T47D (cell line): ENCODE measurements around the gene SH3BP5L.
"Not testable (repeated sequence)": the region's sequence is repeated elsewhere in the genome, so short reads cannot be mapped to it uniquely, and the experiment has no call there.

Source experiments
- DNase-seq, 2 experiments: peaks; one replicate each; pipeline versions ENCODE4 v3.0.0 to v3.0.0-alpha.2; 2011 to 2012; ENCODE audit warnings: low read depth in 1 of 2, low spot score in 1 of 2
- JUND ChIP-seq: IDR thresholded peaks from 2 replicates; pipeline ENCODE4 v1.6.1; 2012; ENCODE audit warnings: low read depth
- in situ Hi-C: cut with HindIII; loops from 2 replicates; pipeline ENCODE4 v1.10.0; 2016; ENCODE audit warnings: low sequenced_read_pairs, low pct_unique_long_range_greater_than_20kb

SH3BP5L gene

DNA sequence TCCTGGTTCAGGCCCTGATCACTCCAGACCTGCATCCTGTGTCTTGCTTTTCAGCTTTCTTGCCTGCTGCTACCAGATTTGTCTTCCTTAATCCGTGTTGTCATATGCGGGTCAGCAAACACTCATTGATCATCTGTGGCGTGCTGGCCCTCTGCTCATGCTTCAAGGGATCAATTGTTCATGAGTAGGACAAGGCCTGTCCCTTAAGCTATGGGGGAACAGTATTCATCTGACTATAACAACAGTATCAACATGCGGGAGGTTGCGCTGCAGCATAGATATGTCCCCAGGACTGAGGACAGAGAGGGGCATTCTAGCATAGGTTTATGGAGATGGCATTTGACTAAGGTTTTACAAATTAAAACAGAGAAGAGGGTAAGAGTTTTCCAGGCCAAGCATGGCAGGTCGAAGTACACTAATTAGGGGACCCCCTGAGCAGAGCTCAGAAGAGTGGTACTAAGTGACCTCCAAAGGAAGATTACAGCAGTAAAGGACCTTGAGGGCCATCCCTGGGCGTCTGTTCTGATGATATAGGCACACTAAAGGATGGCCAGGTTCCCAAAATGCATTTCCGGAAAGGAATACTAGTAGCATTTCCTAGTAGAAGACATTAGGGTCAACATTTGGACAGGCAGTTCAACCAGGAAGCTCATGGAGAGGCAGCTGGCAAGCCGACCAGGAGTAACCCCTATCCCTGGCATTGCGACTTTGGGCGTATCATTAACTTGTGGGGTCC, 11.5 kb upstream of the SH3BP5L start:
- in situ Hi-C loops = no loop called here
- TF ChIP-seq JUND = no peak
- no peak for DNase-seq

DNA sequence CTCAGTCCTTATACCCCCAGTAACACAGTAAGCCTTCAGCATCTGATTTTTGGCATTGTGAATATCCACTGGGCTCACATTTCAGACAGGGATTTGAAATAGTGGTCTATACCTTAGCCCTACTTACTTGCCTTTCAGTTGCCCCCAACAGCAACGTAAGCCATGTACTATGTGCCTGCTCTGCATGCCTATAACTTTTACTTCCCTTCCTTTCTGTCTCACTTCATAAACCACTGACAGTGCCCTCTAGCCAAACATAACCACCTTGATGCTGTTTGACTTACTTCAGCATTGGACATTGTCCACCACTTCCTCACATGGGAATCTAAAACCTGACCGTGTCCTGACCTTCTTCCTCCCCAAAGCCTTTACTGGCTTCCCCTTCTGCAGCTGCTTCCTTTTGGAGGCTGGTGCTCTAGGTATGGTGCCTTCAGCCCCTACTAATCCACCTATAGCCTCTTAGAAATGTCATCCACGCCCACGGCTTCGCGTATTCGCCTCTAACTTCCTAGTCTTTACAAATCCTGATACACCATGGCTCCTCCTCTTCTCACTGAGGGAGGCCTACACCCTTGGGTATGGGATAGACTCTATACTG, 8.7 kb upstream of the SH3BP5L start:
- no peak for DNase-seq
- no peak for TF ChIP-seq JUND
- in situ Hi-C loops = no loop called here

DNA sequence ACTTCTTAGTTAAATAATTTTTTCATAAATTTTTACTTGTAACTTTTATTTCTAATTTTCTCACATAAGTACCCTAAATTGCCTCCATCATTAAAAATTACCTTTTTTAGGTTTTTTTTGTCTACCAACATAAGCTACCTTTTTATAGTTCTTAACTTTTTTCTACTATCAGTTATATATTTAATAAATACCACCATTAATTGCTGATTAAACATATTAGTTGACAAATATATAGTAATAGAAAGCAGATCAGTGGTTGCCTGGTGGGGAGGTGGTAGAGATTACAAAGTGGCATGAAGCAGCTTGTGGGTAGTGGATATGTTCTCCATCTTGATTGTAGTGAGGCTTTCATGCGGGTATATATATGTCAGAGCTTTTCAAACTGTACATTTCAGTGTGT, 6.1 kb upstream of the SH3BP5L start:
- in situ Hi-C loops = no loop called here
- no peak for DNase-seq
- no peak for TF ChIP-seq JUND

DNA sequence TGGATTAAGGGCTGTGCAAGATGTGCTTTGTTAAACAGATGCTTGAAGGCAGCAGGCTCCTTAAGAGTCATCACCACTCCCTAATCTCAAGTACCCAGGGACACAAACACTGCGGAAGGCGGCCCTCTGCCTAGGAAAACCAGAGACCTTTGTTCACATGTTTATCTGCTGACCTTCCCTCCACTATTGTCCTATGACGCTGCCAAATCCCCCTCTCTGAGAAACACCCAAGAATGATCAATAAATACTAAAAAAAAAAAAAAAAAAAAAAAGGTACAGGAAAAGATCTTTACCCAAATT, 5.0 kb upstream of the SH3BP5L start:
- DNase-seq, in situ Hi-C loops: not testable (repeated sequence)

DNA sequence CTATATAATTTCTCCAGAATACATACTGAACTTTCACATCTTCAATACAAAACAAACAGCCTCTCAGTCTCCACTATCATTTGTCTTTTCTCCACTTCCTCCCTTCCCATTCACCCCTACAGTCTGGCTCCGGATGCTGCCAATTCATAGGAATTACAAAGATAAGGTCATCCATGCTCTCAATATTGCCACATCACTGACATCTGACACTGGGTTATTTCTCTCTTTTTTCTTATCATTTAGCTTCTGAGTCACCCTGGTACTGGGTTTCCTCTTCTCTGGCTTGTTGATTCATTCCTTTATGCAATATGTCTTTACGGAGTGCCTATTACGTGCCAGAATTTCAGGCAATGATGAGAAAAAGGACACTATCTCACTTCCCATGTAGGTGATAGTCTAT, 3.1 kb upstream of the SH3BP5L start:
- in situ Hi-C loops = no loop called here
- no peak for DNase-seq

DNA sequence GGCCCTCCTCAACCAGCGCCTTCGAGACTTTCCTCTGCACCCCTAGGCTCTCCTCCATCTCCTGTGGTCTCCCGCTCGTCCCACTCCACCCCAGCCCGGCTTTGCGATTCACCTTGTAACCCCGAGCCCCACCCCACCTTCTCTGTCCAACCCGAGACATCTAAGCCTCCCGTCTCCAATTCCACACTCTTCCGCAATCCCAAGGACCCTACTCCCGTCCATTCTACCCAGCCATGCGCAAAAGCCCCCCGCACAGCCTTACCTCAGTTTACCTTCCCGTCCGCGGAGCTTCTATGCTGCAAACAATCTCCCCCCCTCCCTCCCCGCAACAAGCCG, 174 bp downstream of the SH3BP5L start:
- in situ Hi-C loops = no loop called here
- DNase-seq = no peak
- no peak for TF ChIP-seq JUND

More for the DNA sequence above, 3.1 kb upstream of the SH3BP5L start:
- TF ChIP-seq JUND = no peak

DNA sequence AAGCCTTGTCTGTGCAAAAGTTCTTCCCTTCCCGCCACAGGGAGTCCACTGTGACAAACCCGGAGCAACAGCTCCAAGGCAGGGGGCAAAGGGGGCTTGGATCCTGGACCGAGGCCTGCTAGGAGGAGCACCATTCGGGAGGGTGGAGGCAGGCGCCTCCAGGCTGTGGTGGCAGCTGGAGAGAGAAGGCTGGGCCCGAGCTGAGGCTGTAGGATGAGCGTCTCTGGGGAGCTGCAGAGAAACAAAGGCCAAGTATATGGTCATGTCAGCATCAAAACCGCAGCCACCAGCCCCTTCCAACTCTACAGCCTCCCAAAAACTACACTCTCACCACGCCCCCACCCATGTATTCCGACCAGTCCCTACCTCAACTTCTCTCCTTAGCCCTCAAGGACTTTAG, 579 bp downstream of the SH3BP5L start:
- DNase-seq = no peak
- in situ Hi-C loops = no loop called here
- TF ChIP-seq JUND = no peak

DNA sequence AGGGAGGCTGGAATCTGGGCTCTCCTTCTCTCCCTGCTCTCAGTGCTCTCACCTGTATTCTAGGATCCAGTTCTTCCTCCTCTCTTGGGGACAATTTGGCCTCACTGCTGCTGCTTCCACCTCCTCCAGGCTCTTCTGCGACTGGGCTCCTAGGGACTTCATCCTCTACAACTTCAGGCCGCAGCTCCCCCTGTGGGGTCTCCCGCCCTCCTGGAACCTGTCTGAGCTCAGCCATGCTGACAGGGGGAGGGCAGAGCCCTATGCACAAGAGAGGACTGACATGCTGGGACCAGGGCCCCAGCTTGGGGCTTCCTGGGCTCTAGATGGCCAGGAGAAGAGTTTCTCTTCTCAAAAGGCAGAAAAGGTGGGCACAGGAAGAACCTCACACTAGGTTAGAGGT, 1.0 kb downstream of the SH3BP5L start:
- TF ChIP-seq JUND = no peak
- in situ Hi-C loops = no loop called here
- DNase-seq = no peak

DNA sequence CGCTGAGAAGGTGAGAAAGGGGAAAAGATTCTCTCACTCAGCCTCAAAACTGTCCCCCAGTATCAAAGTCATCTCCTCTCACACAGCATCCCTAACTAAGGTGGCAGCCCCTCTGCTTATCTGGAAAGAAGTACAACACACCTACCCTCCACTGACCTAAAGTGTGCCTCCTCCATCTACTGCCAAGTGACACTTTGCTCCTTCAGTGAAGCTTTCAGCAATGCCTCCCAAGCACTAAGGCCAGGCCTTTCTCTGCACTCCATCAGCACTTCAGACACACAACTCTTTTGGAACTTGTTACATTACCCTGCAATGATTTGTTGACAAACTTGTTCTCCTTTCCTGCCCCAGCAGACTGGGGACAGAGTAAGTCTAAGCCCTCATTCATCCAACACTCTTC, 1.4 kb downstream of the SH3BP5L start:
- no peak for TF ChIP-seq JUND
- in situ Hi-C loops = no loop called here
- DNase-seq = no peak

DNA sequence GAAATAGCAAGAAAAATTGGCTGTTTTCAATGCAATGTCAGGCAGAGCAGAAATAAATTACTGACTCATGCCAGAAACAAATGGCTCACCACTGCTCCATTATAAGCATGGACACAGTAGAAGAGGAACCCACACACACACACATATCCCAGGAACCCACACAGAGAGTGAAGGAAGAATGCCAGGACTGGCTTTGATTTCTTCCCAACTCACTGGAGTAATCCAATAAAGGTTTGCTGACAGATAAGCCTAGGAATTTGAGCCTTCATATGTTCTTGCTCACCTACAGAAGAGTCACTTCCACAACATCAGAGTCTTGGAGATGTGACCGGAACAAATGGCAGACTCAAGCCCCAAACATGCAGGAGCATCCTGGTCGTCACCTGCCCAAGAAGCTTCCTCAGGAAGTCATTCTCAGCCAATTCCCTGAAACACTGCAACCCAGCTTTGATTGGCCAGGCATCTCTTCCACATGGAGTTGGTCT, 2.2 kb downstream of the SH3BP5L start:
- TF ChIP-seq JUND = no peak
- no peak for DNase-seq
- in situ Hi-C loops = no loop called here

DNA sequence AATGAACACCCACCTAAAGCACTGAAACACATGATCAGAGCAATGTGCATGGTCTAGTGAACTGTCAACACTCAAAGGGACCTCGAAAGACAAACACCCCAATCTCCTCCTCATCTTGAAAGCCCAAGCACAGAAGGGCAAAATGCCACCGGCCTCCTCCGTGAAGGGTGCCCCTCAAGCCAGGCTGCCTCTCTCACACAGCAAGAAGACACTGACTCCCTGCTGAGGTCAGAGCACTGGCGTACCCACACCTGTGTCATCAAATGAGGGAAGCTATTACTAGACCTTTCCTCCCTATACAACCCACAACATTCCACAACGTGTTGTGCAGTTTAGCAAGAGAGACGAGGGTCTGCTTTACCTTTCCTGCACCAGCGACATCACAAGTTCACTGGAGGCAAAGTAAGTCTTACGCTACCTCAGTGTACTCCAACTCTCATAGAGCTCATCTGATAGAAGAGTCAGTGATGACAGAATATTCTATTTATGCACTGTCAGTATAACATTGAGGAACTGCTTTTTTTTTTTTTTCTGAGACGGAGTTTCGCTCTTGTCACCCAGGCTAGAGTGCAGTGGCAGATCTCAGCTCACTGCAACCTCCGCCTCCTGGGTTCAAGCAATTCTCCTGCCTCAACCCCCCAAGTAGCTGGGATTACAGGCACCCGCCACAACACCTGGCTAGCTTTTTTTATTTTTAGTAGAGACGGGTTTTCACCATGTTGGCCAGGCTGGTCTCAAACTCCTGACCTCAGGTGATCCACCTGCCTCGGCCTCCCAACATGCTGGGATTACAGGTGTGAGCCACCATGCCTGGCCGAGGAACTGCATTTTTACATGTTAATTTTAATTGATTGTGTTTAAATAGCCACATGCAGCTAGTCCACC, 3.3 kb downstream of the SH3BP5L start:
- in situ Hi-C loops = no loop called here
- TF ChIP-seq JUND = no peak

DNA sequence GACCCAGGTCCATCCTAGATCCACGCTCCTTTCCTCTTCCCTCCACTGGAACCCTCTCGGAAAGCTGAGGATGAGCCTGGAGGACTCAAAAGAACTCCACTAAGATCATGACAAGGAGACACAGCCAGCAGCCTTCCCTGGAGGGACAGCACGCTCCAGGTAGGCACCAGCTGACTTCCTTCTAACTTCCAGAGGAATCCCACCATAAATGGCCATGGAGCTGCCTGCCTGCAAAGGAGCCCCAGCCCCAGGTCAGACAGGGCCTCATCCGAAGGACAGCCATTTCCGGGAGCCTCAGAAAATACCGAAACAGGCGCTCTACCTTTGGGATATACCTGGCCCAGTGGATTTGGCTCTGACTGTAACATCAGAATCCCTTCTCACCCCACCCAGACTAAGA, 4.1 kb downstream of the SH3BP5L start:
- DNase-seq = no peak
- in situ Hi-C loops = no loop called here
- TF ChIP-seq JUND = no peak

More for the DNA sequence above, 3.3 kb downstream of the SH3BP5L start:
- no peak for DNase-seq

DNA sequence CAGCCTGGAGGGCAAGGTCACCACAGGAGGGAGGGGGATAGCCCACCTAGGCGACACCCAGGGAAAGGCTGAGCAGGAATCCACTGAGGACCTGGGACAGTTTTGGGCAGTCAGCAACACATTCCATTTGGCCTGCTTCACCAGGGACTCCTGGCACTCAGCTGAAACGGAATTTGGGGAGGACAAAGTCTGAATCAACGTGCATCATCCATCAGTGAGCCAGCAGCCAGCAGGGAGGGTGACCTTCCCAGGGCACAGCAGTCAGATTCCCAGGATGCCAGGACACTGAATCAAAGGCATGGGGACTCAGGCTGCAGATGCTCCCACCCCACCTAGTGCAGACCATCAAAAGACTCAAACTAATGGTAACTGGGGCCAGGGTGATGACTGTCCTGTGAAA, 4.6 kb downstream of the SH3BP5L start:
- DNase-seq = no peak
- TF ChIP-seq JUND = no peak
- in situ Hi-C loops = no loop called here
